NCI-H2029 treated with DMSO at 0.1 percent for 48 hours (cell line): ENCODE data around the gene ZNF582.

Experiments
- DNase-seq: peaks from one replicate; lab custom pipeline; 2025; lab: John Stamatoyannopoulos, UW

Gene ZNF582

GRCh38 chr19:56393119-56394012 lies at the start of gene ZNF582:
TSS of gene ZNF582 (minus strand) at chr19:56393534. CDS start at chr19:56391752, 1,782 bp downstream.
- DNase-seq: peak; percentile 32

GRCh38 chr19:56441206-56441792 lies 48.0 kb upstream of the ZNF582 start:
- no peak for DNase-seq

DNA sequence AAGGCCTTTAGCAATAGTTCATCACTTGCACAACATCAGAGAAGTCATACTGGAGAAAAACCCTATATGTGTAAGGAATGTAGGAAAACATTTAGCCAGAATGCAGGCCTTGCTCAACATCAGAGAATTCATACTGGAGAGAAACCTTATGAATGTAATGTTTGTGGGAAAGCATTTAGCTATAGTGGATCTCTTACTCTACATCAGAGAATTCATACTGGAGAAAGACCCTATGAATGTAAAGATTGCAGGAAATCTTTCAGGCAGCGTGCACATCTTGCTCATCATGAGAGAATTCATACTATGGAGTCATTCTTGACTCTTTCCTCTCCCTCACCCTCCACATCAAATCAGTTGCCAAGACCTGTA lies 30.6 kb upstream of the ZNF582 start:
- DNase-seq: no peak

DNA sequence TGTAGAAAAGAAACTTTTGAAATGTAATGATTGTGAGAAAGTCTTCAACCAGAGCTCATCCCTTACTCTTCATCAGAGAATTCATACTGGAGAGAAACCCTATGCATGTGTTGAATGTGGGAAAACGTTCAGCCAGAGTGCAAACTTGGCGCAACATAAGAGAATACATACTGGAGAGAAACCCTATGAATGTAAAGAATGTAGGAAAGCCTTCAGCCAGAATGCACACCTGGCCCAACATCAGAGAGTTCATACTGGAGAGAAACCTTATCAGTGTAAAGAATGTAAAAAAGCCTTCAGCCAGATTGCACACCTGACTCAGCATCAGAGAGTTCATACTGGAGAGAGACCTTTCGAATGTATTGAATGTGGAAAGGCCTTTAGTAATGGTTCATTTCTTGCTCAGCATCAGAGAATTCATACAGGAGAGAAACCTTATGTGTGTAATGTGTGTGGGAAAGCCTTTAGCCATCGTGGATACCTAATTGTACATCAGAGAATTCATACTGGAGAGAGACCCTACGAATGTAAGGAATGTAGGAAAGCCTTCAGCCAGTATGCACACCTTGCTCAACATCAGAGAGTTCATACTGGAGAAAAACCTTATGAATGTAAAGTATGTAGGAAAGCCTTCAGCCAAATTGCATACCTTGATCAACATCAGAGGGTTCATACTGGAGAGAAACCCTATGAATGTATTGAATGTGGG lies 30.1 kb upstream of the ZNF582 start:
- DNase-seq: no peak

DNA sequence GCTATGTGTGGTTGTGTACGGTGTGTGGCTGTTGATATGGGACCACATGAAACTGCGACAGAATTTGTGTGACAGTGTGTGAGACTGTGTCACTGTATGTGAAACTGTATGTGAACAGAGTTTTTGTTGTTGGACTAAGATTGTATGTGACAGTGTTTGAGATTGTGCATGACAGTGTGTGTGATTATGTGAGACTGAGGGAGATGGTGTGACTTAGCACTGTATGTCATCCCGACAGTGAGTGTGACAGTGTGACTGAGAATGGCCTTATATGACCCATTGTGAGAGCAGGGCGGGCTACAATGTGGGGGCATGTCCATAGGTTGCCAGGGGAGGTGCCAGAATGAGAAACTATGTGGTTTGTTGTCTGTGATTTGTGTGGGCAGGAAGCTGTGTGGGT lies 11.7 kb upstream of the ZNF582 start:
- no peak for DNase-seq

- DNase-seq: no peak
Observed at GRCh38 chr19:56404705-56405056, 11.3 kb upstream of the ZNF582 start.

DNA sequence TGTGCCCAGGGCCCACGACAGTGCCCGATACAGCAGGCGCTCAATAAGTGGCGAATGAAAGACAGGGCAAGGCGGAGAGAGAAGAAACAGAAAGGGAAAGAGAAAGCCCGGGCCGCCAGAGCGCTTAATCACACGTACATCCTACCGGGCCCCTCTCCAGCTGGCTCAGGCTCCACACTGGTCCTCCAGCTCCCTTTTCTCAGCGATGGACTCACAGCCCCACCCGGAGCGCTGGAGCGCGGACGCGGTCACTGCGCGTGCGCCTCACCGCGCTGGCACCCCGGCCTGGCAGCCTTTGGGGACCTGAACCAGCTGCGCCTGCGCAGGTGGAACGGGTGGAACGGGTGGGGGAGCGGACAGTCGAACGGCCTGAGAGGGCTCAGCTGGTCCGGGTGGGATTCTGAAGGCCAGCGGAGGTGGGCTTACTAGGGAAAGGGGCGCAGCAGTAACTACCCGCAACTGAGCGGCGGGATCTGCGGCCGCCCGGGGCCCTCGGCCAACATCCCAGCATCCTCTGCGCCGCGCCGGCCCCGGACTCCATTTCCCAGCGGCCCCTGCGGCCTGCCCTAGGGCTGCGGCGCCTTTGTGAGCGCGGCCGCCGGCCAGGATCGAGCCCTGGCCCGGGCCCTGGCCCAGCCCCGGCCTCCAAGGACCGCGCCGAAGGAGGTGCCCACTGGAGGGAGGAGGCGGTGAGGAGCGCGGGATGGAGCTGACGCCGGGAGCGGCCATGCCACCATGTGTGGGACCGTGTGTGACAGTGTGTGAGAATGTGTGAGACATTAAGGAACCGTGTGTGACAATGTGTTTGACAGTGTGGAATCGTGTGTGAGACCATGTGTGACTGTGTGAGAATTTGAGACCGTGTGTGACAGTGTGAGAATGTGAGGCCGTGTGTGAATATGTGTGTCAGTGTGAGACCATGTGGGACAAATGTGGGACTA lies 10.7 kb upstream of the ZNF582 start, which contains the start of gene ZNF583:
TSS of gene ZNF583 (plus strand) at position 569 of the 941 bp plus-strand sequence. CDS start 2,783 bp downstream, outside the sequence.
- DNase-seq: peak; percentile 79

DNA sequence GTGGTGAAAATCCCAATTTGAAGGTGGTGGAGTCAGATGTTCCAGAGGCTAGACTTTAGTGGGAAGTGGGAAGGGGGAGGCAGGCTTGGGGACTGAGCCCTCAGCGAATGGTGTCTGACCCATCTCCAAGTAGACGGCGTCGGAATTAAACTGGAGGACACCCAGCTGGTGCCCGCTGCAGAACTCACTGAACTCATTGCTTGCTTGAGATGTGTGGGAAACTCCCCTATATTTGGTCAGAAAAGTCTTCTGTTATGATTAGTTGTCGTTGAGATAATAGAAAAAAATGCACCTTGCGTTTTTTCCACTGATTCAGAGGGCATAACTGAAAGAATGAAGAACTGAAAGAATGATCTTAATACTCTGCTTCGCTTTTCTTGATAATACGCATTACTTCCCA lies 9.9 kb upstream of the ZNF582 start:
- no peak for DNase-seq

DNA sequence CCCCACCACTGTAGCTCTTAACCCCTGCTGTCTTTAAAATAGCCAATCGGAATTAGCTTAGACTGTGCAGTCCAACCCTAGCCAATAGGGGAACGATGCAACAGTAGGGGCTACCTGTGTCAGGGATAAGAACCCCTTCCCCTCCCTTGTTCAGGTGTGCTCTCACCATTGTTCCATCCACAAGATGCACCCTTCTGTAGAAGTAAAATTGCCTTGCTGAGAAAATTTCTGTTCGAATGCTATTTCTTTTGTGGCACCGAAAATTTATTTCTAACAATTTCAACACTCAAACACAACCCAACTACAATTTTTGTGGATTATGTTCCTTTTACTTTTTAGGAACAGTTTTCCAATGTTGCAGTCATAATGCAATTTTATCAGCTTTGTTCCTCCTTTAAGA lies 7.2 kb upstream of the ZNF582 start:
- DNase-seq: no peak

DNA sequence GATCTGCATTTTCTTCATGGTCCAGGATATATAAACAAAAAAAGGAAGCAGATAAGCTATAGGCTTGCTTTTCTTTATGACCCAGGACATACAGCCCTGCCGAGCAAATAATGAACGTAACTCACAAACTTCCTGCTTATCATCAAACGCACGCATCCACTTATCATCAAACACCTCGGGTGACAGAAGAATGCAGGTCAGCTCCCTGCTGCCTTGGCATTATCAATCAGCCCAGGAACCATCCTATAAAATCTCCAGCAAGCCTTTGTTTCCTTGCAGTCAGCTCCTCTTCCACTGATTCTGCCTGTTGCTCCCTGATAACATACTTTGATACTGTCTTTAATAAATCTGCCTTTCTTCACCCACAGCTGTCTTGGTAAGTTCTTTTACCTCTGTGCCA lies 5.5 kb upstream of the ZNF582 start:
- DNase-seq: no peak

DNA sequence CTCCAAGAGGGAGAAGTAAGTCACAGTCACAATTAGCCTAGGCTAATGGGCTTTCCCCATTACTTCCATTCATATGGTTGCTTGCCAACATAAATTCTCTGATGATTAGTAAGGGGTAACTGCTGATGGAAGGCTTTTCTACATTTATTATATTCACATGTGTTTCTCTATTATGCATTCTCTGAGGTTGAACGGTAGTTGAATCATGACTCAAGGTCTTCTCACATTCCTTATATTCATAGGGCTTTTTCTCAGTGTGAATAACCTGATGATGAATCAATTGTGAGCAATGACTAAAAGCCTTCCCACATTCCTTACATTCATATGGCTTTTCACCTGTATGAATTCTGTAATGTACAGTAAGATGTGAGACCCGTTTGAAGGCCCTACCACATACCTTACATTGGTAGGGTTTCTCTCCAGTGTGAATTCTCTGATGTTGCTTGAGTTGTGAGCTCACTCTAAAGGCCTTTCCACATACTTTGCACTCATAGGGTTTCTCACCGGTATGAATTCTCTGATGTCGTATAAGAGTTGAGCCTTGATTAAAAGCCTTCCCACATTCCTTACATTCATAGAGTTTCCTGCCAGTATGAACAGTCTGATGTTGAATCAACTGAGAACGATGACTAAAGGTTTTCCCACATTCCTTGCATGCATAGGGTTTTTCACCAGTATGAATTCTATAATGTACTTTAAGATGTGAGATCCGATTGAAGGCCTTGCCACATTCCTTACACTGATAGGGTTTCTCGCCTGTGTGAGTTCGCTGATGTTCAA lies 9.3 kb downstream of the ZNF582 start:
- DNase-seq: no peak

DNA sequence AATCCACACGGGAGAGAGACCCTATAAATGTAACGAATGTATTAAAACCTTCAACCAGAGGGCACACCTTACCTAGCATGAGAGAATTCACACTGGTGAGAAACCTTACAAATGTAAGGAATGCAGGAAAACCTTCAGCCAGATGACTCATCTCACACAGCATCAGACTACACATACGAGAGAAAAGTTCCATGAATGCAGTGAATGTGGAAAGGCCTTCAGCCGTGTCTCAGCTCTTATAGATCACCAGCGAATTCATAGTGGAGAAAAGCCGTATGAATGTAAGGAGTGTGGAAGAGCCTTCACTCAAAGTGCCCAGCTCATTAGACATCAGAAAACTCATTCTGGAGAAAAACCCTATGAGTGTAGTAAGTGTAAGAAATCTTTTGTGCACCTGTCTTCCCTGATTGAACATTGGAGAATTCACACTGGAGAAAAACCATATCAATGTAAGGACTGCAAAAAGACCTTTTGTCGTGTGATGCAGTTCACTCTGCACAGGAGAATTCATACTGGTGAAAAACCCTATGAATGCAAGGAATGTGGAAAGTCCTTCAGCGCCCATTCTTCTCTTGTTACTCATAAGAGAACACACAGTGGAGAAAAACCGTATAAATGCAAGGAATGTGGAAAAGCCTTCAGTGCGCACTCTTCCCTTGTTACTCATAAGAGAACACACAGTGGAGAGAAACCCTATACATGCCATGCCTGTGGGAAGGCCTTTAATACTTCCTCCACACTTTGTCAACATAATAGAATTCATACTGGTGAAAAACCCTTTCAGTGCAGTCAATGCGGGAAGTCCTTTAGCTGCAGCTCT lies 16.0 kb downstream of the ZNF582 start:
- DNase-seq: no peak

DNA sequence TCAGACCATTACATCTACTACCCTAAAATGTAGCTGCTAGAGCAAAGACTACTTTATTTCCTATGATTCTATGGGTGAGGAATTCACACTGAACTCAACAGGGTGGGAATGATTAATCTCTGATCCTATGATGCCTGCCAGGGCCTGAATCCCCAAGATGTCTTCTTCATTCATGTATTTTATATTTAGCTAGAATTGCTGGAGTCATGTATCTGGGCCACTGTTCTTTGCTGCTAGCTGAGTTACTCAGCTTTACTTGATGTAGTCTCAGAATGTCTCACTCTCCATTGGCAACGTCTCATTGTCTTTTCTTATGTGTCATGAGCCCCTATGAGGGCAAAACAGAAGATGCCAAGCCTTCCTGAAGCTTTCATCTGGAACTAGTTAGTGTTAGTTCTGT lies 21.1 kb downstream of the ZNF582 start:
- DNase-seq: no peak

DNA sequence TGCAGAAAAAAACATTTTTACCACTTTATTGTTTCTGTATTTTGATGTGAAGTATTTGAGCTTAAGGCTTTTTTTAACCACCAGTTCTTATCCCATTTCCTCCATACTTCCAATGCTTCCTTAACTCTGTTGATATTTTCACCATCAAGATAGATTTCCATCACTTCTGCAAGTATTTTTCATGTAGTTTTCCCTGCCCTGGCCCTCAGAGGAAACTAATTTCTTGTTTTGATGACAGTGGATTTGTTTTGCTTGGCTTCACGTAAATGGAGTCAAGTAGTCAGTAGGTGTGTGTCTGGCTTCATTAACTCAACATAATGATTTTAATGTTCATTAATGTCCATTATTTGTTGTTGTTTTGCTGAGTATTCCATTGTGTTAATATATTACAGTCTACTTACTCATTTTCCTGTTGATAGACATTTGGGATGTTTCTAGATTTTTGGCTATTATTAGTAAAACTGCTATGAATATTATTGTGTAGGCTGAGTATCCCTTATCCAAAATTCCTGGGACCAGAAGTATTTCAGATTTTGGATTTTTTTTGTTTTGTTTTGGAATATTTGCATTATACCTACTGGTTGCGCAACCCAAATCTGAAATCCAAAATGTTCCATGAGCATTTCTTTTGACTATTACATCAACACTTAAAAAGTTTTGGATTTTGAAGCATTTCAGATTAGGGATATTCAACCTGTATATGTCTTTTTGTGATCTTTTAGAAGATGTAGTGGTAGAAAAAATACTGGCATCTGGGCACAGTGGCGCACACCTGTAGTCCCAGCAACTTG lies 23.3 kb downstream of the ZNF582 start:
- no peak for DNase-seq

DNA sequence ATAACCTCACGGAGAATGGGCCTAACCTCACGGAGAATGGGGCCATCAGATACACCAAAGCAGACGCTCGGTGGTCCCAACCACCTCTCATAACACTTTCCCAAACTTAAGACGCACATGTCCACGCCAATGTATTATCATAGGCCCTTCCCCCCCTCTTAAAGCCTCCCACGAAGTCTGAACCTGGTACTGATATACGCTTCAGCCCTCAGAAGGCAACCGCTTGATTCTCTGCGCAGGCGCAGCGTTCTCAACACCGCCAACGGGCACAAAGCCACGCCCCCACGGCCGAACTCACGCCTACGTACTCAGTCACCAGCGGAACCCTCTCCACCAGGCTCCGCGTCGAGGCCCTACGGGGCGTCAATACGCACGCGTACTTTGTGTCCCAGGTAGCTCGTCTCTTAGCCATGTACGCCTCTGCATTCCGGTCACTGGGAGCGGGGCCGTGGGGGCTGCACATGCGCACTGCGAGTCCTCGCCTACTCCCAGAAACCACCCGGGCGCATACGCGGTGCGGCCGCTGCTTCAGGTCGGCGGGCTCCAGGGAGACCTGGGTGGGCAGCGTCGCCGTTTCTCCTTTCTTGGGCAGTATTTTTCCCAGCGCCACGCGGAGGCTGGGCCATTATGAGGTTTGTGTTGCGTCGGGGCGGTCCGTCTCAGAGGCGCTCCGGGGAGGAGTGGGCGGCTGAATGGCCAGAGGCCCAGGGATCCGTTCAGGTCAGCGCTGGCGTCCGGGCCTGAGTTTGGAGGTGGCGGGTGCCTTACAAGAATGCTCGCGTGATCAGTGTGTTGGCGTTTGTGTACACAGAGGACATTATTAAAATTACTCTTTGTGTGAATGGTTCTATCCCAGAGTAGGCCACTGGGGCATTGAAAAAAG lies 25.3 kb downstream of the ZNF582 start:
- DNase-seq: peak; percentile 84

GRCh38 chr19:56360841-56361240 lies 32.5 kb downstream of the ZNF582 start:
- DNase-seq: no peak

DNA sequence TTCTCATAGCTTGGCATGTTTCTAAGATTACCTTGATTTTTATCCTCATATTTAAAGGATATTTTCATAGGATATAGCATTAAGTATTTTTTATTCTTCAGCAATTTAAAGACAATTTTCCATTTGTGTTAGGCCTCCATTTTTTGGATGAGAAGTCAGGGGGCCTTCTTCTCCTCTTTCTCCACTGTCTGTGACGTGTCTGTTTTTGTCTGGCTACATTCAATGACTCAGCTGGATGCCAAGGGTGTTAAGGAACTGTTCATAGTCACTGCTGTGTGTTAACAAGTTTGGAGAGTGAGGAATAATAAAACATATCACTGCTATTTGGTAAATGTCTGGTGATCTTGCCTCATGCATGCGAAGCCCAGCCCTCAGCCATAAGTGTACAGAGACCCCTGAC lies 36.4 kb downstream of the ZNF582 start:
- no peak for DNase-seq

- DNase-seq: no peak
Observed at GRCh38 chr19:56355517-56355916, 37.8 kb downstream of the ZNF582 start.
